ENCODE data around the gene PNMA8C.
A peak's percentile ranks its signal among the peaks of the same experiment; 100 is the strongest.
"Not testable (repeated sequence)": the region's sequence is repeated elsewhere in the genome, so short reads cannot be mapped to it uniquely, and the experiment has no call there.

Gene PNMA8C

GRCh38 chr19:46447824-46448223 lies 19.1 kb upstream of the PNMA8C start:
- no peak for DNase-seq (ENCODE audit: low read depth in 4 of 4, low spot score in 1 of 4)

DNA sequence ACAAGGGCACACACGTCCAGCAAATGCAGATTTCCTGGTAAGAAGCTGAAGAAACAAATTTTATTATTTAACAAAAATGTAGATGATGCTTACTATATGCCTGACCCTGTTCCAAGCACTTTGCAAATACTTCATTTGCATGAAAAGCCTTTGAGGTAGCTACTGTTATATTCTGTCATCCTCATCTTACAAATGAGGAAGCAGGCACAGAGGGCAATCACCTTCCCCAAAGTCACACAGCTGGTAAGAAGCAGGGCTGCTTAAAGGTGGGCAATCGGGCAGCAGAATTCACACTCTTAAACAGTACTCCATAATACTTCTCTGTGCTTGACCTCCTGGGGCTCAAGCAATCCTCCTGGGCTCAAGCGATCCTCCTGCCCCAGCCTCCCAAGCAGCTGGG lies 18.3 kb upstream of the PNMA8C start:
- DNase-seq (ENCODE audit: low read depth in 4 of 4, low spot score in 1 of 4) = no peak

DNA sequence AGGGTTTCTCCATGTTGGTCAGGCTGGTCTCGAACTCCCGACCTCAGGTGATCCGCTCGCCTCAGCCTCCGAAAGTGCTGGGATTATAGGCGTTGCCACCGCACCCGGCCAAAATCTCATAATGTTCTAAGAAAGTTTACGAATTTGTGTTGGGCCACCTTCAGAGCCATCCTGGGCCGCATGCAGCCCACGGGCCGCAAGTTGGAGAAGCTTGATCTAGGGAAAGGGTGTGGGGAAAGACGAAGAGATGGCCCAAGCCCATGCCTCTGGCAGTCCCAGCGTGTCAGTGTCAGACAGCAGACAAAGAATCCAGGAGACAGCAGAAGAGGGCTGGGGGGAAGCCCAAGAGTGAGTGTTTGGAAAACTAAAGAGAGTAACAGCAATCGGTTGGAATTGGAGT lies 17.3 kb upstream of the PNMA8C start:
- DNase-seq (ENCODE audit: low read depth in 4 of 4, low spot score in 1 of 4) = no peak

DNA sequence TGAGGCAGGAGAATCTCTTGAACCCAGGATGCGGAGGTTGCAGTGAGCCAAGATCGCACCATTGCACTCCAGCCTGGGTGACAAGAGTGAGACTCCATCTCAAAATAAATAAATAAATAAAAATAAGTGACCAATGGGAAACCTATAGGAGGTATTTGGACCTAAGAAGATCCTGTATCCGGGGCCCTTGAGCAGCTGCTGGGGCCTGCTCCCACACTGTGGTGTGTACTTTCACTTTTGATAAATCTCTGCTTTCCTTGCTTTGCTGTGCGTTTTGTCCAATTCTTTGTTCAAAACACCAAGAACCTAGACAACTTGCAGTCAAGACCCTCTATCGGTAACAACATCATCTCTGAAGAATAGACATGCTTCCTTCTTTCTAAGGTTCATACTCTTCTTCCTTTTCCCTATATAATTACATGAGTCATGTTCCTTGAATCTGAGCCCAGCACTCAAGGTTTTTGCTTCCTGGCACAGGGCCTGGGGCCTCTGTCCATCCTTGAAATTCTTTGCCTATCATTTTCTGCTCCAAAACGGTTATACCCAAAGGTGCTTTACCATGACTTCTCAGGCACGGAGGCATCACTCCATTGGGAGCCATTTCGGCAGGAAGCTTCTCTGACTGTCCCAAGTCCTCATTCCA lies 14.2 kb upstream of the PNMA8C start:
- no peak for DNase-seq (ENCODE audit: low read depth in 4 of 4, low spot score in 1 of 4)

- DNase-seq (ENCODE audit: low read depth in 4 of 4, low spot score in 1 of 4) = no peak
Measured at GRCh38 chr19:46441866-46442265, 13.1 kb upstream of the PNMA8C start.

DNA sequence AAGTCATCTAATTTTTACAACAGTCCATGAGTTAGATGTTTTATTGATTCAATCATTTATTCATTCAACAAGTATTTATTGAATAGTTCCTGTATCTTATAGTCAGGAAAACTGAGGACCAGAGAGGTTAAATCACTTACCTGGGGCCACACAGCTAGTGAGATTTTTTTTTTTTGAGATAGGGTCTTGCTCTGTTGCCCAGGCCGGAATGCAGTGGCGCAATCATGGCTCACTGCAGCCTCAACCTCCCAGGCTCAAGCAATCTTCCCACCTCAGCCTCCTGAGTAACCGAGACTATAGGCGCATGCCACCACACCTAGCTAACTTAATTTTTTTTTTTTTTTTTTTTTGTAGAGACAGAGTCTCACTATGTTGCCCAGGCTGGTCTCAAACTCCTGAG lies 7.0 kb upstream of the PNMA8C start:
- not testable (repeated sequence) for DNase-seq (ENCODE audit: low read depth in 4 of 4, low spot score in 1 of 4)

- no peak for DNase-seq (ENCODE audit: low read depth in 4 of 4, low spot score in 1 of 4)
Measured at GRCh38 chr19:46435009-46435408, 6.3 kb upstream of the PNMA8C start.

DNA sequence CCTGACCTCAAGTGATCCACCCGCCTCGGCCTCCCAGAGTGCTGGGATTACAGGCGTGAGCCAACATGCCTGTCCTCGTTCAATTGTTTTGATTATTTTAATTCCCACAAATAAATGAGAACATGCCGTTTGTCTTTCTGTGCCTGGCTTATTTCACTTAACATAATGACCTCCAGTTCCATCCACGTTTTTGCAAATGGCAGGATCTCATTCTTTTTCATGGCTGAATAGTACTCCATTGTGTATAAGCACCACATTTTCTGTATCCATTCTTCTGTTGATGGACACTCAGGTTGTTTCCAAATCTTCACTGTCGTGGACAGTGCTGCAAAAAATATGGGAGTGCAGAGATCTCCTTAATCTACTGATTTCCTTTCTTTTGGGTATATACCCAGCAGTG lies 4.7 kb upstream of the PNMA8C start:
- DNase-seq (ENCODE audit: low read depth in 4 of 4, low spot score in 1 of 4) = not testable (repeated sequence)

DNA sequence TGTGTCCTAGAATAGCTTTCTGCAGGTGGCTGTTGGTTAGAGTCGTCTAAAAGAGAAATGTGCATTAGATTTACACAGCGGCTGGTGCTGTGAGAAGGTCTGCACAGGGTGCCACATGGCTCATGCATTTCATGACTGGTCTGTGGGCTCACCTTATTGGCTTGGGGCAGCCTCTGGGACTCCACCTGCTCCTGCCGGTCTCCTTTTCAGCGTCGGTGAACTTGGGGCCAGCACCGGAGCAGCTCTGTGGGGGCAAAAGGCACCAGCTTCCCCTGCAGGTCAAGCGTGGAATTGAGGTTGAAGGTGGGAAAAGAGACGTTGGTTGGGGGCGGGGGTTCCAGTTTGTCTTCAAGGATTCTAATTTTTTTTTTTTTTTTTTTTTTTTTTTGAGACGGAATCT lies 3.1 kb upstream of the PNMA8C start:
- no peak for DNase-seq (ENCODE audit: low read depth in 4 of 4, low spot score in 1 of 4)

DNA sequence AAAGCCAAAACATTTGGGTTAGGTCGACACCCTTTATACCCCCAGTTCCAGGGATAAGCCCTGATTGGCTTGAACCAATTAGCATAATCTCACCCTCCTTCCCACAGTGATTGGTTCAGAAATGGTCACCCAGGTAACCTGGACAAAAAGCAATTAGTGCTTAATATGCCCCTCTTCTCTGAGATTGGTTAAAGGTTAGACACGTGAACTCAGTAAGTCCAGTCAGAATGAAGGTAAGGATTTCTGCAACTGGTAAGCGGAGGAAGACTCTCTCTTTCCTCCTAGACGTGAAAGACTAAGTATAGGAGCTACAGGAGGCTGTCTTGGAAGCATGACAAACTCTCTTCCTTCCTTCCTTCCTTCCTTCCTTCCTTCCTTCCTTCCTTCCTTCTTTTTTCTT lies 1.3 kb upstream of the PNMA8C start:
- DNase-seq (ENCODE audit: low read depth in 4 of 4, low spot score in 1 of 4) = no peak

GRCh38 chr19:46427518-46428045 lies 1.2 kb downstream of the PNMA8C start:
- no peak for DNase-seq (ENCODE audit: low read depth in 4 of 4, low spot score in 1 of 4)

- peak in 1 of 4 experiments; percentile 32 for DNase-seq (ENCODE audit: low read depth in 4 of 4, low spot score in 1 of 4)
Measured at GRCh38 chr19:46426506-46427162, 2.1 kb downstream of the PNMA8C start.

DNA sequence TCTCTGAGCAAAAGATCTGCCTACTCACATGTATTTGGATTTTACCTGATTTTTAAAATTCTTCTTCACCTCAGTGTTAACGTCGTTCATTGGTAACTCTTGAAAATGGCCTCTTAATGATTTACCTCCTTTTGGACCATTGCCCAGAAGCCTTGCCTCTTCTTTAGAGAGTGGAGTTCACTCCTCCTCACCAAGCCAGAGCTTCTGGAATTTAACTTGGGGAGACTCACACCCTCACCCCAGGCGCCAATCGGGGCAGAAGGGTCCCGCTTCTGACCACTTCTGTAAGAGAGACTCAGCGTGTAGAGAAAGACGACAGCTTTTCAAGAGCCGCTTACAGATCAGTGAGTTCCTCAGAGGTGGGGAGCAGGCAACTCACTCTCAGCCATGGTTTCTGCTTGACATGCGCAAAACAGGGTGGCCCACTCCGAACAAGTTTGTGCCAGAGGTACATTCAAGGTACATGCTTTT lies 2.7 kb downstream of the PNMA8C start:
- DNase-seq (ENCODE audit: low read depth in 4 of 4, low spot score in 1 of 4) = no peak

GRCh38 chr19:46423188-46423587 lies 5.5 kb downstream of the PNMA8C start:
- no peak for DNase-seq (ENCODE audit: low read depth in 4 of 4, low spot score in 1 of 4)

DNA sequence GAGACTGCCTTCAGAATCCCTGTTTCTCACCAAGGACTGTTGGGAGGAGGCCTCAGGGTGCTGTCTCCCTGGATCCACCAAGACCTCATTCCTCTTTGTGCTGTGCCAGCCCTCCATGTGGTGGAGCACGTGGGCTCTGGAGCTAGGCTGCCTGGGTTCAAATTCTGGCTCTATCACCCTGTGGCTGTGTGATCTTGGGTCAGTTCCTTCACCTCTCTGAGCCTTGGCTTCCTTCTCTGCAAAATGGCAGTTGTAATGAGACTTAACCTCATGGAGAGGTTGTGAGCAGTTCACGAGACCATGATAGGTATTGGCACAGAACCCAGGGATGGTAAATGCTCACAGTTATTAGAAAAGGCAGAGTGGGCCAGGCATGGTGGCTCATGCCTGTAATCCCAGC lies 6.4 kb downstream of the PNMA8C start:
- DNase-seq (ENCODE audit: low read depth in 4 of 4, low spot score in 1 of 4) = no peak

- DNase-seq (ENCODE audit: low read depth in 4 of 4, low spot score in 1 of 4) = no peak
Measured at GRCh38 chr19:46420056-46420455, 8.7 kb downstream of the PNMA8C start.

GRCh38 chr19:46415804-46416709 lies 12.7 kb downstream of the PNMA8C start:
- not testable (repeated sequence) for DNase-seq (ENCODE audit: low read depth in 4 of 4, low spot score in 1 of 4)

GRCh38 chr19:46414899-46415298 lies 13.8 kb downstream of the PNMA8C start:
- DNase-seq (ENCODE audit: low read depth in 4 of 4, low spot score in 1 of 4) = not testable (repeated sequence)

DNA sequence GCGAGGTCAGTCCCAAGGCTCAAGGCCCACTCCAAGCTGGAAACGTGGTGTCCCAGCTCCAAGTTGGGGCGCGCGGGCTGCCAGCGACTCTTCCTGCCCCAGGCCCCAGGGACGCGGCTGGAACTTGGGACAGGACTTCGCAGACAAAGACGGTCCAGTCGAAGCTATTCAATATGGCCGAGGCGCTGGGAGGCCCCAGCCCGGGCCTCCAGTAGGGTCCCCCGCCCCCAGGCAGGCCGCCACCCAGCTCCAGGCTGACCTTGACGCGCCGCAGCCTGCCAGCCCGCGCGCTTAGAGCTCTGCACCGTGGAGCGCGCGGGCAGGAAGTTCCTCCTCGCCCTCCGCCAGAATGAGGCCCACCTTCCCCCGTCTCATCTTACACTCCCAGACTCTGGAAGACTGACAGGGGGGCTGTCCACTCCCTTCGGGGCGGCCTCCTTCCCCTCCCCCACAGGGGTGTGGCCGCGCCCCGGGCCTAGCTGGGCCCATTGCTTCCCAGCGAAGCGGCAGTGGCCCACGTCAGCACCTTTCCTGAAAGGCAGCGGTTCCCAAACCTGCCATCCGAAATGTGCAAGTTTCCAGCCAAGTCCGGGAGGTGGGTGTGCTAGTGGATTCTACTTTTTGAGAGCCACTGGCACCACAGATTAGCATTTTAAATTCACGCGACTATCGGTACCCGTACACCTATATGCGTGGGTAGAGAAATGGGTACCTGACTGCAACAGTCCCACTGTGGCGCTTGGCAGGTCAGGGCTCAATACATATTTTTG lies 15.3 kb downstream of the PNMA8C start, which contains the start of gene CCDC8:
Gene CCDC8 (minus strand): TSS at position 303 of the 770 bp plus-strand sequence. CDS start 754 bp downstream, outside the sequence.
- no peak for DNase-seq (ENCODE audit: low read depth in 4 of 4, low spot score in 1 of 4)

DNA sequence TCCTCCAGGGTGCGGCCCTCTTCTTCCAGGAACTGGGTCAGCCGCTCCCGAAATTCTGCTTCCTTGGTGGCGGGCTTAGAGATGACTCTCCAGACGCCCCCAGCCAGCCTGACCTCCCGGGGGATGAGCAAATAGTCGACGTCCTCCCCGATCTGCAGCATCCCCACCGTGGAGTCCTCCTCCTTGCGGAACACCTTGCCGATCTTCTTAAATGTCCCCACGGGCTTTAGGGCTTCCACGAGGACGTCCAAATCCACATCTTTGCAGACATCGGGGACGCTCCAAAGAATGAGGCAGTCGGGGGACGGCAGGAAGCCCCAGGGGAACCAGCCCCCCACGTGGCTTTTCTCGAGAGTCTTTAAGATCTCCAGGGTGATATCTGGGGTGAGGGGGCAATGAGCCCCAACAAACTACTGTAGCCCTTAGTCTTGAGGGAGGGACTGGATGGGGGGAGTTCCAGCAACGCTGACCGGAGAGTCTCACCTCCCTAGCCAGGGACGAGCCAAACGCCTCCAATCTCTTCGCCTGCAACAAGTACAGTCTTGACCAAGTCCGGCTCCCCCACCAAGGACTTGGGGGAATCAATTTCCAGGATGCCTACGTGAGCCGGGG lies 16.0 kb downstream of the PNMA8C start:
- no peak for DNase-seq (ENCODE audit: low read depth in 4 of 4, low spot score in 1 of 4)

Measured in stimulated activated CD4-positive, alpha-beta T cell treated with anti-CD3 and anti-CD28 coated beads, Interleukin-1b, Interleukin-23, amount 100 ng/mL, for 24 hours (primary cell).